ENCODE data around the gene PRKCH.

- TF ChIP-seq CTCF (IDR thresholded peaks at IDR 0.05) (no peak), POLR2A (IDR thresholded peaks at IDR 0.05) (no peak)
These were observed 149.5 kb downstream of the PRKCH start for GRCh38 chr14:61470961-61471293.

Data from body of pancreas (tissue), 4 donors.